ENCODE results near the gene IGFALS. TPM values are rescaled to one million over a fixed set of nuclear protein-coding genes. Genes with fewer than 3 reads are reported as not detected.

Gene IGFALS
- total RNA-seq, 1 donor from 2014 or later, result not detected

DNA sequence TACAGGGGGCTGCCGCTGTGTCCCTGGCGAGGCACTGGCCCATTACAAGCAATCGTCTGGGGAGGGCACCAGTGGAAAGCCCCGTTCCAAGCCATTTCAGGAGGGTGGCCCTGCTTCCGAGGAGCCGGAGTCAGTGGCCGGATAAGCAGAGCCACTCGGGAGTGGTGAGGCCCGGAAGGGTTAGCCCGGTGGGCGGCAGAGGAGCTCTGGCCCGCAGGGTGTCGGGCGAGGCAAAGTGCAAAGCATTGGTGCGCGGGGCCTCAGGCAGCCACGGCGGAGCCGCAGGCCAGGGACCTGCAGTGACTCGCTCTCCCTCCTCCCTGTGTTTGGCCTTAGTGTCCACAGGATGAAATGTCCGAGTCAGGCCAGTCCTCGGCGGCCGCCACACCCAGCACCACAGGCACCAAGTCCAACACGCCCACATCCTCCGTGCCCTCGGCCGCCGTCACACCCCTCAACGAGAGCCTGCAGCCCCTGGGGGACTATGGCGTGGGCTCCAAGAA, 46.8 kb downstream of the IGFALS start:
- no peak for DNase-seq (ENCODE audit: extremely low read depth, low read depth, low spot score)

GRCh38 chr16:1745900-1746692, 47.4 kb downstream of the IGFALS start:
- DNase-seq (ENCODE audit: extremely low read depth, low read depth, low spot score), result no peak

DNA sequence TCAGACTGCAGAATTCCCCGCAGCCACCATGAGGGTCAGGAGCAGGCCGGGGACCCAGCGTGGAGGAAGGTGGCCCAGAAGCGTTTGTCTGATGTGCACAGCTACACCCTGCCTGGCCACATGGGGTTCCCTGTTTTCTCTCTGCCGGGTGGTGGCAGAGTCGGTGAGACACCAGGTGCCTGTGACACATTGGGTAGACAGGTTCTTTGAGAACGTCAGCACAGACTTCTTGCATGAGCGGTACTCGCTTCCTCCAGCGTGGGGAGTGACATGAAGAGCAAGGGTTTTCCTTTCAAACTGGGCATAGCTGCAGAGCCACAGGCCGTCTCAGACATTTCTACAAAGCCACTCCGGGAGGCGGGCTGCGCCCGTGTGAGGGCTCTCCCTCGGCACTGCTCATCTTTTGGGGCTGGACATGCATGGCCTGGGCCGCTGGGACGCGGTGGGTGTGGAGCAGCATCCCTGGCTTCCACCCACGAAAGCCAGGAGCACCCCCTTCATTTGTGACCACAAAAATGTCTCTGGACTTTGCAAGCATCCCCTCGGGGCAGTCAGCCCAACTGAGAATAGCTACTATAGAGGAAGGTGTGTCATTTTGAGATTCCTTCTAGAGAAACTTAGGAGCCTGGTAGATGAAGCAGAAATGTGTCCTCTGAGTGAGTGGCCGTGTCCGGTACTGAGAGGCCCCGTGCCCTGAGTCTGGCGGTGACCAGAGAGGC, 48.2 kb downstream of the IGFALS start:
- no peak for DNase-seq (ENCODE audit: extremely low read depth, low read depth, low spot score)

GRCh38 chr16:1744338-1744840, 49.1 kb downstream of the IGFALS start:
- DNase-seq (ENCODE audit: extremely low read depth, low read depth, low spot score), result no peak

GRCh38 chr16:1743376-1744337, 49.8 kb downstream of the IGFALS start:
- no peak for DNase-seq (ENCODE audit: extremely low read depth, low read depth, low spot score)

DNA sequence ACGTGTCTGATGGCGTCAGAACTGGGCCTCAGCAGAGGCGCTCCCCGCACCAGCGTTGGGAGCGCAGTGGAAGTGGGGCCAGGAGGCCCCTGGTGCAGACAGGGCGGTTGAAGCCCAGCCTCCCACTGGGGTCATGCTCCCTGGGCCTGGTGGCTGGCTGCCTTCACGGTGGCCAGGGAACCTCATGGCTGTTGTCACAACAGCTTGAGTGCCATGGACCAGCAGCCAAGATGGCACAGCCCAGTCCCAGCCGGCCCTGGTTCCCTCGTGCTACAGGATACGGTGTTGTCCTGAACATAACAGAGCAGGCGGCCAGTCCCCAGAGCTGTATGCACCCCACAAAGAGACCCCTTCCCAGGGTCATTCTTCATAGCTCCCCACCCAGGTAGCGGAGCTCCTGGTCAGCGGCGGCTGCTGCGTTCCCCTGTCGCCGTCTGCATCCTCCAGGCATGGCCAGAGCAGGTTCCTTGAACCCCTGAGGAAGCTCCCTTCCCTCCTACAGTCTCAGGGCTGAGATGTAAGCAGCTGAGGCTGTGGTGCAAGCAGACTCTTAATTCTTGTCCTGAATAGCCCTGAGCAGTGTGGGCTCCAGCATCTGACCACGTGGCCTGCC, 51.8 kb downstream of the IGFALS start:
- no peak for DNase-seq (ENCODE audit: extremely low read depth, low read depth, low spot score)

- DNase-seq (ENCODE audit: extremely low read depth, low read depth, low spot score), result no peak
These were observed 52.6 kb downstream of the IGFALS start for GRCh38 chr16:1740781-1741490.

Other genes with a start within 250 kb of the IGFALS start
- 15.8 and 17.7 TPM in 2 replicates for gene IFT140, start 181.6 kb downstream of the IGFALS start, total RNA-seq
- gene CRAMP1, start 181.3 kb downstream of the IGFALS start, total RNA-seq, result 11.8 and 18.4 TPM in 2 replicates
- gene JPT2, start 115.4 kb downstream of the IGFALS start, total RNA-seq, result 76.3 and 125 TPM in 2 replicates
- gene MAPK8IP3, start 87.5 kb downstream of the IGFALS start, total RNA-seq, result 47.0 and 75.6 TPM in 2 replicates
- 70.4 and 72.6 TPM in 2 replicates for gene NME3, start 22.2 kb downstream of the IGFALS start, total RNA-seq
- 6.1 and 8.8 TPM in 2 replicates for gene EME2, start 20.9 kb downstream of the IGFALS start, total RNA-seq
- gene MRPS34, start 20.6 kb downstream of the IGFALS start, total RNA-seq, result 105 and 120 TPM in 2 replicates
- 36.2 and 63.6 TPM in 2 replicates for gene SPSB3, start 11.1 kb downstream of the IGFALS start, total RNA-seq
- 114 and 135 TPM in 2 replicates for gene NUBP2, start 10.7 kb downstream of the IGFALS start, total RNA-seq
- gene HAGH, start 33.1 kb upstream of the IGFALS start, total RNA-seq, result 91.5 and 116 TPM in 2 replicates
- 60.7 and 62.9 TPM in 2 replicates for gene FAHD1, start 33.5 kb upstream of the IGFALS start, total RNA-seq
- gene MEIOB, start 78.5 kb upstream of the IGFALS start, total RNA-seq, result 0.10 and 0.88 TPM in 2 replicates
- not detected in 2 replicates for gene HS3ST6, start 124.7 kb upstream of the IGFALS start, total RNA-seq
- 12.8 and 18.4 TPM in 2 replicates for gene MSRB1, start 149.5 kb upstream of the IGFALS start, total RNA-seq
- not detected in 2 replicates for gene RPL3L, start 161.0 kb upstream of the IGFALS start, total RNA-seq
- gene NDUFB10, start 165.8 kb upstream of the IGFALS start, total RNA-seq, result 262 and 265 TPM in 2 replicates
- gene RPS2, start 171.1 kb upstream of the IGFALS start, total RNA-seq, result 2,366 and 3,192 TPM in 2 replicates
- gene RNF151, start 173.2 kb upstream of the IGFALS start, total RNA-seq, result not detected in 2 replicates
- gene TBL3, start 178.3 kb upstream of the IGFALS start, total RNA-seq, result 50.7 and 59.4 TPM in 2 replicates
- gene NOXO1, start 187.8 kb upstream of the IGFALS start, total RNA-seq, result 0.58 TPM in 1 of 2 replicates, not detected in the other
- 18.7 and 22.2 TPM in 2 replicates for gene GFER, start 190.5 kb upstream of the IGFALS start, total RNA-seq
- 5.6 and 9.6 TPM in 2 replicates for gene SYNGR3, start 196.3 kb upstream of the IGFALS start, total RNA-seq
- 60.8 and 83.9 TPM in 2 replicates for gene ZNF598, start 216.1 kb upstream of the IGFALS start, total RNA-seq
- 0.35 and 1.0 TPM in 2 replicates for gene NPW, start 226.1 kb upstream of the IGFALS start, total RNA-seq
- gene NHERF2, start 233.2 kb upstream of the IGFALS start, total RNA-seq, result 49.5 and 94.2 TPM in 2 replicates